GM12873 (cell line): ENCODE data around the gene TRO.

Experiments
- CTCF ChIP-seq: IDR thresholded peaks from 2 replicates; pipeline ENCODE4 v1.5.1; 2012; ENCODE audit warnings: low read depth, mild to moderate bottlenecking, moderate library complexity, low read length, control low read depth; ENCODE audit not compliant: insufficient read depth; ENCODE audit errors: missing control alignments

Gene TRO

GRCh38 chrX:54961750-54962149 is 41.1 kb downstream of the TRO start:
- TF ChIP-seq CTCF = no peak

- no peak for TF ChIP-seq CTCF
Measured at GRCh38 chrX:54964766-54965497, 44.3 kb downstream of the TRO start.

GRCh38 chrX:54977387-54977786 is 56.8 kb downstream of the TRO start:
- TF ChIP-seq CTCF = no peak

- TF ChIP-seq CTCF = no peak
Measured at GRCh38 chrX:54978448-54978847, 57.8 kb downstream of the TRO start.

GRCh38 chrX:54979432-54979831 is 58.8 kb downstream of the TRO start:
- no peak for TF ChIP-seq CTCF

- TF ChIP-seq CTCF = no peak
Measured at GRCh38 chrX:54980334-54980733, 59.7 kb downstream of the TRO start.
